Embryonic facial prominence (tissue), 1 donor: ENCODE data around the gene MIR17HG.
A peak's percentile ranks its signal among the peaks of the same experiment; 100 is the strongest.
"Not testable (repeated sequence)": the region's sequence is repeated elsewhere in the genome, so short reads cannot be mapped to it uniquely, and the experiment has no call there.

Source experiments
- DNase-seq: peaks from one replicate; pipeline ENCODE4 v3.0.0-alpha.2; 2016; ENCODE audit errors: extremely low spot score

MIR17HG gene

GRCh38 chr13:91347202-91347995, at the start of gene MIR17HG:
Gene MIR17HG, plus strand, starts transcription at chr13:91347687.
- peak; percentile 83 for DNase-seq

- no peak for DNase-seq
Measured at GRCh38 chr13:91298060-91298459, 49.4 kb upstream of the MIR17HG start.

- DNase-seq = no peak
Measured at GRCh38 chr13:91302111-91302510, 45.4 kb upstream of the MIR17HG start.

GRCh38 chr13:91303031-91303430, 44.5 kb upstream of the MIR17HG start:
- DNase-seq = no peak

GRCh38 chr13:91304741-91305140, 42.7 kb upstream of the MIR17HG start:
- no peak for DNase-seq

- DNase-seq = no peak
Measured at GRCh38 chr13:91305652-91306051, 41.8 kb upstream of the MIR17HG start.

GRCh38 chr13:91307887-91308286, 39.6 kb upstream of the MIR17HG start:
- no peak for DNase-seq

- DNase-seq = no peak
Measured at GRCh38 chr13:91308299-91308698, 39.2 kb upstream of the MIR17HG start.

GRCh38 chr13:91311491-91311890, 36.0 kb upstream of the MIR17HG start:
- DNase-seq = no peak

- DNase-seq = no peak
Measured at GRCh38 chr13:91312324-91312723, 35.2 kb upstream of the MIR17HG start.

- no peak for DNase-seq
Measured at GRCh38 chr13:91313103-91313502, 34.4 kb upstream of the MIR17HG start.

GRCh38 chr13:91313581-91313980, 33.9 kb upstream of the MIR17HG start:
- no peak for DNase-seq

GRCh38 chr13:91314888-91315287, 32.6 kb upstream of the MIR17HG start:
- DNase-seq = no peak

- DNase-seq = no peak
Measured at GRCh38 chr13:91318886-91319285, 28.6 kb upstream of the MIR17HG start.

GRCh38 chr13:91319996-91320395, 27.5 kb upstream of the MIR17HG start:
- no peak for DNase-seq

GRCh38 chr13:91320990-91321389, 26.5 kb upstream of the MIR17HG start:
- DNase-seq = not testable (repeated sequence)

- DNase-seq = no peak
Measured at GRCh38 chr13:91323349-91323748, 24.1 kb upstream of the MIR17HG start.

- no peak for DNase-seq
Measured at GRCh38 chr13:91326146-91326545, 21.3 kb upstream of the MIR17HG start.

- no peak for DNase-seq
Measured at GRCh38 chr13:91328726-91329125, 18.8 kb upstream of the MIR17HG start.

GRCh38 chr13:91329733-91330132, 17.8 kb upstream of the MIR17HG start:
- DNase-seq = no peak

GRCh38 chr13:91331047-91331915, 16.2 kb upstream of the MIR17HG start:
- no peak for DNase-seq

GRCh38 chr13:91346062-91346461, 1.4 kb upstream of the MIR17HG start:
- no peak for DNase-seq

GRCh38 chr13:91346850-91347201, 661 bp upstream of the MIR17HG start:
- DNase-seq = no peak
